22Rv1 (cell line): ENCODE data around the gene RAB22A.
A peak's percentile ranks its signal among the peaks of the same experiment; 100 is the strongest.

Experiments
- H3K27ac ChIP-seq: fragments of 450-650 bp; 2 replicates; pipeline ENCODE4 v1.5.1; 2017
- CTCF ChIP-seq: fragments of 450-650 bp; IDR thresholded peaks from 2 replicates; pipeline ENCODE4 v1.5.1; 2017; ENCODE audit warnings: mild to moderate bottlenecking
- ZFX ChIP-seq: fragments of 450-650 bp; IDR thresholded peaks from 2 replicates; pipeline ENCODE4 v1.6.1; 2017; ENCODE audit warnings: antibody characterized with exemption, borderline replicate concordance

The RAB22A gene

GRCh38 chr20:58375759-58376352 lies 66.3 kb downstream of the RAB22A start:
- TF ChIP-seq CTCF (no peak), ZFX (no peak)
- H3K27ac ChIP-seq, result no peak overlapping the region

DNA sequence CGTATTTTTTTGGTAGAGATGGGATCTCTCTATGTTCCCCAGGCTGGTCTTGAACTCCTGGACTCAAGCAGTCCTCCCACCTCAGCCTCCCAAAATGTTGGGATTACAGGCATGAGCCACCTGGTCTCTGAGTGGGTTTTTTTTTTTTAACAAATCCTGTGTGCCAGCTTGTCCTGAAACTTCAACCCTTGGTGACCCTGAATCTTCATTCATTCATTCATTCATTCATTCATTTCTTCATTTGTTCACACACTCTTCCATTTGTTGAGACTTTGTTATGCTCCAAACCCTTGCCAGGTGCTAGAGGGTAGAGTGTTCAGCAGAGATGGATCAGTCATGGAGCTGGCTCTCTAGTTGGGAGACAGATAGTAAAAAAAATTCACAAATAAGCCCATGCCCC lies 67.5 kb downstream of the RAB22A start:
- no peak overlapping the region for H3K27ac ChIP-seq
- TF ChIP-seq CTCF, result no peak
- no peak for TF ChIP-seq ZFX

DNA sequence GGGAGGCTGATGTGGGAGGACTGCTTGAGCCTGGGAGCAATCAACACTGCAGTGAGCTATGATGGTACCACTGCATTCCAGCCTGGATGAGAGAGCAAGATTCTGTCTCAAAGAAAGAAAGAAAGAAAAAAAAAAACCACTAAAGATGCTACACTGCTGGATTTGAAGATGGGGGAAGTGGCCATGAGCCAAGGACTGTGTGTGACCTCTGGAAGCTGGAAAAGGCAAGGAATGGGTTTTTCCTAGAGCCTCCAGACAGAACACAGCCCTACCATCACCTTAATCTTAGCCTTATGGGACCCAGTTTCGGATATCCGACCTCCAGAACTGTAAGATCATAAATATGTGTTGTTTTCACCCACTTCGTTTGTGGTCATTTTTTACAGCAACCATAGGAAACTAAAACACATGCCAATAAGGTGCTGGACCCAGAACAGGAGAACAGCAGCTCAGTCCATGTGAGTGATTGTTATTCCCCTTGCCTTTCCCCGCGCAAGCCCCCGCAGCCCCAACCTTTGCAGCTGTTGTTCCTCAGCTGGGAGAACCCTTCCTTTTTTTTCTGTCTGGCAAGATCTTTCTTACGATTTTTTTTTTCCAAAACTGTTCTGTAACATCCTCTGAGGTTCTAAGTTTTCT lies 68.4 kb downstream of the RAB22A start:
- TF ChIP-seq CTCF (no peak), ZFX (no peak)
- no peak overlapping the region for H3K27ac ChIP-seq

GRCh38 chr20:58378704-58379103 lies 69.2 kb downstream of the RAB22A start:
- H3K27ac ChIP-seq, result no peak overlapping the region
- peak; percentile 12; the same call in 1 of the 2 replicates for TF ChIP-seq CTCF
- no peak for TF ChIP-seq ZFX

DNA sequence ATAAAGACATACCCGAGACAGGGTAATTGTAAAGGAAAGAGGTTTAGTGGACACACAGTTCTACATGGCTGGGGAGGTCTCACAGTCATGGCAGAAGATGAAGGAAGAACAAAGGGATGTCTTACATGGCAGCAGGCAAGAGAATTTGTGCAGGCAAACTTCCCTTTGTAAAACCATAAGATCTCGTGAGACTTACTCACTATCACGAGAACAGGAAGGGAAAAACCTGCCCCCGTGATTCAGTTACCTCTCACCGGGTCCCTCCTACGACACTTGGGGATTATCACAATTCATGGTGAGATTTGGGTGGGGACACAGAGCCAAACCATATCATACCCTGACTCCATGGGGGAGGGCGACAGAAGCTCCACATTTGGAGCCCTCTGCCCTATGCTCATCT lies 72.1 kb downstream of the RAB22A start:
- no peak for TF ChIP-seq CTCF
- no peak for TF ChIP-seq ZFX
- H3K27ac ChIP-seq, result no peak overlapping the region

DNA sequence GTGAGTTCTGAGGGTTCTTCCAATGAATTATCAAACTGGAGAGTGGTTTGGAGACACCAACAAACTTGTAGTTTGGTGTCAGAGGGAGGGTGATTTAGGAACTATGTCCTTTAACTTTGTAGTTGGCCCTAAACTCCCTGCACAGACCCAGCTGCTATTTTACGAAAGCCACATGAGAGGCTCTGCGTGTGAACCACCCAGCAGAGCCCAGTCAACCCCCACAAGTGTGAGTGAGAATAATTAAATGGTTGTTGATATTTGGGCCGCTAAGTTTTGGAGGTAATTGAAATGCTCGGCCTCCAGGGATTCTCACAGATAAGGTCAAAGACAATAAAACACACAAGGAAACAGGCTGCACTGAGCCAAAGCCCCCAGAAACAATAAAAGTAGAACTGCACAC lies 72.6 kb downstream of the RAB22A start:
- no peak overlapping the region for H3K27ac ChIP-seq
- TF ChIP-seq CTCF, result no peak
- TF ChIP-seq ZFX, result no peak

GRCh38 chr20:58384821-58385220 lies 75.3 kb downstream of the RAB22A start:
- TF ChIP-seq ZFX, result no peak
- no peak for TF ChIP-seq CTCF
- no peak overlapping the region for H3K27ac ChIP-seq
